HT-29 (cell line): ENCODE measurements around the gene AJUBA. TPM values are rescaled to one million over a fixed set of nuclear protein-coding genes. Genes with fewer than 3 reads are reported as not detected.
A peak's percentile ranks its signal among the peaks of the same experiment; 100 is the strongest.
"Not testable (repeated sequence)": the region's sequence is repeated elsewhere in the genome, so short reads cannot be mapped to it uniquely, and the experiment has no call there.

Experiments
- DNase-seq: peaks from one replicate; pipeline ENCODE4 v3.0.0-alpha.2; 2015; ENCODE audit warnings: low spot score
- total RNA-seq: library from RNA; depleted of rRNA; stranded (reverse); fragments of >200 nt; shearing (Covaris generic); gene quantifications from 2 replicates; pipeline ENCODE4 v1.2.3, GENCODE V29; 2014

The AJUBA gene
- total RNA-seq, 1 experiment from 2014 or later: 52.0 TPM

DNA sequence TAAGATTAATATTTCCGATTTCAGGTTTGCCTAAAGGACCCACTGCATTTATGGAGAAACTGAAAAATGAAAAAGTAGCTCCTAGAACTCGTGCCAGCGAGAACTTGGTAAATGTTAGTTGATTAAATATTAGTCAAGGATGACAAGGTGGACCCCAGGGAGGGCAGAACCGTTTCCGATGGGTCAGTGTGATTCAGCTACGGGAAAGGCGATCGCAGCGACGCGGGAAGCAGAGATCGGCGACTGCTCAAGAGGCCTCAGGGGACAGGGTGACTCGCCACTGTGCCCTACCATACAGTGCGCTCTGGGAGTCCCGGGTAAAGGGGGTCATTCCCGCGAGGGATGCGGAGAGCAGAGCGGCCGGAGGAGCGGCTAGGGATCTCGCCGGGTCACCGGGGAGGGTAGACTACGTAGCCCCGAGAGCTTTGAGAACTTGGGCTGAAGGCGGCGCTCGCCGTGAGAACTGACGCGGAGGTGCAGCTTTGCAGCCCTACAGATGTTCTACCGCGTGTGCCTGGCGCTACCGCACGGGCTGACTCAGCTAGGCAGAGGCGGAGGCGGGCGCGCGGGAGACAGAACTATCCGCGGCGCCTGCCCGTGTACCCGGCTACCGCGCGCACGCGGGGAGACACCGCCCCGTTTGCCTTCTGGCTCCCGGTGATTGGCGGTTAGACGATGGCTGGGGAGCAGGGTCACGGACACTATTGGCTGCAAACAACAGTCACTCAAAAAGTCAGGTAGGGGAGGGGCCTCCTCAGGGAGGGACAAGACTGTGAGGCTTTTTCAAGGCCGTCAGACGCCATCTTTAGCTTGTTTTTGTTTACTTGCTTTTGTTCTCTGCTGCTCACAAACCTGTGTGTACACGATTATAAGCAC, 24.4 kb upstream of the AJUBA start:
- DNase-seq: peak; percentile 92

DNA sequence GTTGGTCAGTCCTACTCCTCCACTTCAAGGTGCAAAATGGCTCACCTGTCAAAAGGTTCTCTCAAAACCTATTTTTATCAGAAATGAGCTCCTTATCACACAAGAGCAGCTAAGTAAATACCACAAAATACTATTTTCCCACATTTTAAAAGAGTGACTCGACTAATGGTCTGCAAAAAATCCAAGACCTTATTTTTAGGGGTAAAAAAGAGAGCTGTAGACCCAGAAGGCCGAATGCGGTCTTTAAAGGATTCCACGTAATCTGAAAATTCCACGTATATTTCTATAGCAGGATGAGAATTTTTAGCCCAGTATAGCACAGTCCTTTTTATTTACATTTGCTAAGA, 23.8 kb upstream of the AJUBA start:
- no peak for DNase-seq

DNA sequence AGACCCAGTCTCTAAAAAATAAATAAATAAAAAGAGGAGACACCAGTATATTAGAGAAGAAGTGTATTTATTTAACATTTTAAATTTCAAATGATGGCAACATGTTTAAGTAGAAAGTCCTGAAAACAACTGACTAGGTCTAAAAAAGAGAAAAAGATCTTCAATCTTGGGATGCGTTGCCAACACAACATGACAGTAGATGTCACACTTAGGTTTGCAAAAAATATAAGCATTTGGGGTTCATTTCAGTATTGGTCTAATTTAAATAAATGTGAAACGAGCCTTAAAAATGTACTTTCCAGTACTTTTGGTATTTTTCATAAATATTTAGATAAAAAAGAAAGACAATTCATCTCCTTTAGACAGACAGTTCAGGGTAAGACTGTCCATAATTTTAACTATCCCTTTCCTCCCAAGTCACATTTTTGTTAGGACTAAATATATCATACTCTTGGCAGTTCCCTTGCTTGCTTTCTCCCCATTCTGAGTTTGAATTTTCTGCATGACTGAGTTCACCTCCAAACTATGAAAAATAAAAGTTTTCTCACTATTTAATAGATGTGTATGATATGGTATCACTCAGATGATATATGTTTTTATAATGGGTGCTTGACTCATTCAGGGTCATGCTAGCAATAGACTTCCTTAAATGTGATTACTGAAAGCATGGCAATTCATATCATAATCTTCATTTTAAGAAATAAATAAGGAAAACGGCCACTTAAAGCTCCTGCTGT, 23.3 kb upstream of the AJUBA start:
- DNase-seq: no peak

DNA sequence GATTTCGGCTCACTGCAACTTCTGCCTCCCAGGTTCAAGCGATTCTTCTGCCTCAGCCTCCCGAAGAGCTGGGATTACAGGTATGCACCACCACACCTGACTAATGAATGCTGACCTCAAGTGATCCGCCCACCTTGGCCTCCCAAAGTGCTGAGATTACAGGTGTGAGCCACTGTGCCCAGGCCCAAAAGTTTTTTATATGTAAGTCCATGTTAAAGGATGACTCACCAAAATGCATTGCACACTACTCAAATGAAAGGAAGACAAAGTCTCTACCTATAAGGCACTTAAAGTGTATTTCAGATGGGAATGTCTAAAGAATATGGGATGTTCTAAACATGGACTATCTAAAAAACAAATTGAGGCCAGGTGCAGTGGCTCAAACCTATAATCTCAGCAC, 21.9 kb upstream of the AJUBA start:
- DNase-seq: not testable (repeated sequence)

DNA sequence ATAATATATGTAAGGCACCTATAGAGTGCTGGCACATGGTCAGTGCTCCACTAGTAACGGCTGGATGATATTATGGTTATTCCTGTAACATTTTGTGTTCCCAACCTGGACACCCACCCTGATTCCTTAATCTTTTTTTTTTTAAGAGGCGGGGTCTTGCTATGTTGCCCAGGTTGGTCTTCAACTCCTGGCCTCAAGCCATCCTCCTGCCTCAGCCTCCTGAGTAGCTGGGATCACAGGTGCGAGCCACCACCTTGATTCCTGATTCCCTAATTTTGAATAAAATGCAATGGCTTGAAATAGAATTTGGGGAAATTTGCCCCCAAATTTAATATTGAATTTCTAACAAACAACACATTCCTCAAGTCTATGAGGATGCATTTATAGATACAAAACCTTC, 20.2 kb upstream of the AJUBA start:
- no peak for DNase-seq

DNA sequence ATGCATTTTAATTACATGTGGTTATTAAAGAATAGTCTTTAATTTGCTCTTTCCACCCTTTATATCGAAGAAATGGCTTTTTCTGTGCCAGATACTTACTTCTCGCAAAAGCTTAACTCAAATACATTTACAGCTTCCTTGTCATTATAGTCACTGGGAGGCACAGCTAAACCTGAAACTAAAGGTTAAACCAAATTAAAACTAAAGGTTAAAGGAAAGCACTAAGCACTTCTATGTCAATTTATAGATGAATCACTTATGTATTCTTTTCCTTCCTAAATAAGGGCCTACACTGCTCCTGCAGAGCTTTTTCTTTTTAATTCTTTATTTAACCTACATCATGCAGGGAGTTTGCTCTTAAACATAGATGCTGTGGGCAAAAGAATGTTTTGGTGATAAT, 18.5 kb upstream of the AJUBA start:
- DNase-seq: no peak

DNA sequence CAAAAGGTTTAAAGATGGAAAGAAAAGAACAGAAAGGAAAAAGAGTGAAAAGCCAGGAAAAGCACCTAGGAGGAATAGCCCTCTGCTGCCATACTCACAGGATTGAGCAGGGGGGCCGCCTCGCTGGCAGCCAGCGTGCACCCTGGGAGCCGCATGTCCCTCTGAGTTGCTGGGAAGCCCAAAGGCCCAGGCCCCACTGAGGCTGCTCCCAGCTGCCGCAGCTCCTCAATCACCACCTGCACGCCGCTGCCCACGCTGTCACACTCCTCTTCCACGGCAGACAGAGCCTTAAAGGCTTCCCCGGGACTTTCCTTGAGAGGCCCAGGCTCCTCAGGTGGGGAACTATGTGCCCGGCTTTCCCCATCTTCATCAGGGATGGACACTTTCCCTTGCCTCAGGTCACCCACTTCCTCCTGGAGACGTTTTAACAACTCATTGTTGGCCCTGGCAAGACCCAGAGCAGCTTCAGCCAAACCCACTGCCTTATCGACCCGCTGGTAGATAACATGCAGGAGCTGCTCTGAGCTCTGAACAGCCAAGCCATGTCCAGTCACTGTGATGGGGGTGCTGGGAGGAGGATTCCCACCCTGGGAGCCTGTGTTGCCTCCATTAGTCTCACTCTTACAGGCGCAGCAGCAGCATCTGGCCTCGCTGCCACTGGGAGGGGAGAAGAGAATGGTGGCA, 16.1 kb upstream of the AJUBA start:
- DNase-seq: no peak

DNA sequence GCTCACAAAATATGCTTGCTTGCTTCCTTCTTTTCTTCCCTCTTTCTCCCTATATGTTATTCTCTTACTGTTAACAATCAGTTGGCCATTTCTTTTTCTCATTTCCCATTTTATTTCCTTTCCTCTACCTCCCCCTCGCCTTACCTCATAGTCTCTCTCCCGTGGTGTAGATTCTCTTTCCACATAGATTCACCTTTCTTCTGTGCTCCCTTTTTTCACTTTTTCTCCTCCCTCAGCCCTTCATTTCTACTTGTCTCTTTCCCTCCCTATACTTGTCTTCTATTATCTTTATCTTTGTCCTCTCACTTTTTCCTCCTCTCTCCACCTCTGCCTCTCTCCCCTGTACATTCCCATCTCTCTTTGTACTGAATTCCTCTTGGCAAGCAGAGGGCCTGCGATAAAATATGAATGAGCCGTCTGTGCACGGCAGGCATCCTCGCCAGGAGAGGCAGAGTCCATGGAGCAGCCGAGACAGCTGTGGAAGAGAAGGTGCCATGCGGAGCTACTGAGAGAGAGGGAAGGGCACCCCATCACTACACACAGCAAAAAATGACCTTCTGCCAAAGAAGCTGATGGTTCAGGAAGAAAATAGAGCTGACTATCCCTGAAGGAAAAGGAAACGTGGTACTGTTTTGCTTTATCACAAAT, 15.4 kb upstream of the AJUBA start:
- no peak for DNase-seq

DNA sequence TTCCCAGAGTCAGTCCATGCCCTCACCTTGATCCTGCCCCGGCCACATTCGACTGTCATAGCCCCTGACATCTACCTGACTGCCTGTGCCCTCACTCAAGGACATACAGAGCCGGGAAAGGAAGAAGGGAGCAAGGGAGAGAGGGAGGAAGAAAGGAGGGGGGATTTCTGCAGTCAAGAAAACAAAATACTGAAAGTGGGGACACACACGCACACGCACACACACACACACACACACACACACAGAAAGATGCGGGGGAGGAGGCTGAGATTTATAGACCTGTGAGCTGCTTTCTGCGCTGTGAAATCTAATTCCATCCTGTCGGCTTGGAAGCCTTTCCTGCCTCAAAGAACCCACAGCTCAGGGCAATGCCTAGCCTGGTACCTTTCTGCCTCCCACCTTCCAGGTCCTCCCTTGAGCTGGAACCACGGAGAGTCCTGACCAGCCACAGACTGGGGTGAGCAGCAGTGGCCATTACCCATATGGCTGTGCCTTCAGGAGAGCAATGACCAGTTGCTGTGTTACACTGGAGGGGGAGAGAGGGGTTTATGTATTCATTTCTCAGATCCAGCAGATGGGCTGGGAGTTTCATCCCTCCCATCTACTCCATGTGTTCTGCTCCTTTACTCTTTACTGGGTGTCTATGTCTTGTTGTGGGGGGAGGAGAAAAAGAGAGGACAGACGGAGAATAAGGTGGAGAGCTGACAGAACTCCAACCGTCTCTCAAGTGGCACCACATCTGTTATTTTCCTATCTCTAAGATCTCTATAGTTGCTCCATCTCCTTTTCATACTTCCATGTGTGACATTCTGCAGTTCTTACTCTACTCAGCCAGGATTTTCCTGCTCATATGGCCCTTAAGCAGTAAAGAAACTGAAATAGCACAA, 14.7 kb upstream of the AJUBA start:
- no peak for DNase-seq

DNA sequence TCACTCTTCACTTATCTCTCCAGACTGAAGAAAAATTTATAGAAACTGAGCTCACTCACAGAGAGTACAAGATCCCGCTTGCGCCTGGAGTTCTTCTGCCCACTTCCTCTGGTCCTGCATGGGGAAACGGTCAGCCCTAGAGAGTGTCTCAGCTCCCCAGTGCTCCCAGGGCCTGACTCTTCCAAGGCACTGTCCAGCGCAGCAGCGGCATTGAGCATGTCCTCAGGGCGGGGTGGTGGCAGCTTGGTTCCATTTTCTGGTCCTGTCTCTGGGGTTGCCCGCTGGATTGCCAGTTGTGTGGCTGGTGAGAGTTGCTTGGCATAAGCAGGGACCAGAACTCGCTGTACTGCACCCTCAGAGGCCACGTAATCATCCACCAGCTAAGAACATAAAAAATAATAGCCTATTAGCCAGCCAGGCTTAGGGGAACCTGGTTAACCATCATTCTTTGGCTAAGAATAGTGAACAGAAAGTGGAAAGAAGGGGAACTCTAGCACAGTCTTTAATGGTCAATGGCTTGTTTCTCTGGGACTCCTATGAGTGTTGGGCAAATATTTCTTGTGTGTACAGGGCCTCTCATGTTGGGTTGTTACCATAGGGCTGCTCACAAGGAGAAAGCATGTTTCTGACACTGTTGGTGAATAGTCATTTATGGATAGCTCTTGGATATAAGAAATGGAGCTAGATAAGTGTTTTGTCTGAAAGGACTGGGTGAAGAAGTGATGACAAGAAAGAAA, 13.7 kb upstream of the AJUBA start:
- DNase-seq: no peak

DNA sequence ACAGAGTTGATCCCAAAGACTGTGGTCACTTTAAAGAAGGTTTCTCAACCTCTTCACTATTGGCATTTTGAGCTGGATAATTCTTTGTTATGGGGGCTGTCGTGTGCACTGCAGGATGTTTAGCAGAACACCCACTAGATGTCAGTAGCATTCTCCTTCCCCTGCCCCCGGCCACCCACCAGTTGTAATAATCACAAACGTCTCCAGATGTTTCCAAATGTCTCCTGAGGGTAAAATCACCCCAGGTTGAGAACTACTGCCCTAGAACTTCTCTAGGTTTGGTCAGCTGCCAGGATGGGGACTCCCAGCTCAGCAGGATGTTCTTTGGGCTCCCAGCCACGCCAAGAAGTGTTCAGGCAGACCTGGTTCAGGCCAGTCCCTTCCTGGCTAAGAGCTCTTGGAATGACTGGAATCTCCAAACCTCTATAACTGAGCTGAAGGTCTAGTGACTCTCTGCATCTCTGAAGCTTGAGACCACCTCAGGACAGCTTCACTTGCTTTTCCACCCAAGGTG, 12.5 kb upstream of the AJUBA start:
- DNase-seq: no peak

DNA sequence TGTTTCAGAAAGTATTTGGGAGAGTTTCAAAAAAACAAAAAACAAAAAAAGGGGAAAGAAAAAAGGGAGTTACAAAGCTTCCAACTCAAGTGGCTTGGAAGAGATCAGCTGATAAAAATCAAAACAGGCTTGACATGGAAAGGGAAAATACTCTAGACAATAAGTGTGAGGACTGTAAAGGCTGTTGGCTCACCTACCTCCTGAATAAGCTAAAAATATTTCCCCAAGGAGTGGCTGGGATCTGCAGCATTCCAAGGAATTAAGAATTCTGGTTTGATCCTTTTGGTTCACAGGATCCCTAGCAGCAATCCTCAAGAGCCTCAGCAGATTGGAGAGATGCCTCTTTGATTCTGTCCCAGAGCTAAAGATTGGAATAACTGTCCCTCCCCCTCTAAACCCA, 11.2 kb upstream of the AJUBA start:
- DNase-seq: no peak

DNA sequence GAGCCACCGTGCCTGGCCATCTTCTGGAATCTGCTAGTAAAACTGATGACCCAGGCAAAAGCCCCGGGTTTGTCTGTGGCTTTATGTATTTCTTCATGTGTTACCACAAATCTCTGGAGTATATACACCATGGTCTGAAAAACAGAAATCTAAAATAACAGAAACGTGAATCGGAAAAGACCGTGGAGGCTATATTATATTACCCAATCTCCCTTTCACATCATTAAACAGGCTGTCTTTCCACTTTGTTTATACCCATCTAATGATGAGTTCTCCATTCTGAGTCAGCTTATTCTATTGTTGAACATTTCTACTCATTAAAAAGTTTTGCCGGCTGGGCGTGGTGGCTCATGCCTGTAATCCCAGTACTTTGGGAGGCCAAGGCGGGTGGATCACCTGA, 9.5 kb upstream of the AJUBA start:
- DNase-seq: no peak

DNA sequence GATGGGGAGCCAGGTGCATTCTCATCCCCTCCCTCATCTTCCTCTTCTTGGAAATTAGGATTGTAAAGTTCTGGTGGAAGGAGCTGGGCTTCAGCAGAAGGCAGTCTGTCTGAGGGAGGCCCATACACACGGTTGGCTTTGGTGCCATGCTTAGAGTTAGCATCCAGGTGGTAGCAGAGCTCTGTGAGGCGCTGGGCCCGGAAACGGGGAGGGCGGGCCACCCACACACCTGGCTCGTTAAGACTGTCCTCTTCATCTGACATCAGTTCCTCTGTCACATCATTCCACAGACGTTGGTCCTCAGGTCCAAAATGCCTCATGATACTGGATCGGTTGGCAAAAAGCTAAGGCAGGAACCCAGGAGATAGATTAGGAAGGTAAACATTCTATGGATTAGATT, 4.9 kb upstream of the AJUBA start:
- DNase-seq: no peak

DNA sequence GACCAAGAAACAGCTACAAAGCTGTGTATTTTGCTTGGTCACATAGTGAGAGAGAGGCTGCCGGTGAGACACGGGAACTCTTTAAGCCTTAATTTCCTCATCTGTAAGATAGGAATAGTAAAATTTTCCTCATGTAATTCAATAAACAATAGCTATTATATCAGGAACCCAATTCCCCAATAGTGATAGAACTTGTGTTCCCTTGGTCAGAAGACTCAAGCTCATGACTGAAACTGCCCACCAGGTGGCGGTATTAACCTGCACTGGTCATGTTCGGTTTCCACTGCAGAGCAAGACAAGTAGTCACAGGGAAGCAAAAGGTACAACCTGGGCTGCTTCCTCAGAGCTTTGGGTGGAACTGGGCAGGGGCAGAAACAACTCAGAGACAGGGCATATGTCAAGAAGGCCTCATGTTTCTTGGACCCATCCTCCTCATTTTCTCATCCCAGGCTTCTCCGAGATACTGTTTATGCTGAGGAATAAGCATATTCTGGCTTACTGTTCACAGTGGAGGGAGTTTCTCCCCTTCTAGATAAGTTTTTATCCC, 4.2 kb upstream of the AJUBA start:
- DNase-seq: peak; percentile 80

DNA sequence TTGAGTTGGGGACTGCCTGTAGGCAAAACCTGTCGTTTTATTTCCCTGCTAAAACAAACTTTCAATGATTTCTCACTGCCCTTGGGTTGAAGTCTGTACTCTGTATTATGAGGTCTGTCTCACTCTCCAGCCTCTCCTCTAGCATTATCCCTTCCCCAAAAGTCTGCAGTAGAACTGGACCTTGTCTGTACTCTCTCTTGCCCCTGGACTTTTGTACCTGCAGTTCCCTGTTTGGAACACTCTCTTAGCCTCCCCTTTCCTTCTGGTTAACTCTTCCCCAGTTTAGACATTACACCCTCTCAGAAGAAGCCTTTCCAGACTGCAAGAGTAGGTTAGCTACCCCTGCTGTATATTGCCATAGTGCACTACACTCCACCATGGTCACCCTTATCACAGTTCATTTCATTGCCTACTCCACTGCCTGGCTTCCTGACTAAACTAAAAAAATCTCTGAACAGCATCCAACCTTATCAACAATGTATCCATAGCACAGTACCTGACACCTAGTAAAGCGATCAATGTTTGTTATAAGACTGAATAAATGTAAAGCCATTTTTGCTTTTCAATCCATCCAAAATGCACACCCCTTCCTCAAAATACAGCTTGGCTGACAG, 3.6 kb upstream of the AJUBA start:
- no peak for DNase-seq

DNA sequence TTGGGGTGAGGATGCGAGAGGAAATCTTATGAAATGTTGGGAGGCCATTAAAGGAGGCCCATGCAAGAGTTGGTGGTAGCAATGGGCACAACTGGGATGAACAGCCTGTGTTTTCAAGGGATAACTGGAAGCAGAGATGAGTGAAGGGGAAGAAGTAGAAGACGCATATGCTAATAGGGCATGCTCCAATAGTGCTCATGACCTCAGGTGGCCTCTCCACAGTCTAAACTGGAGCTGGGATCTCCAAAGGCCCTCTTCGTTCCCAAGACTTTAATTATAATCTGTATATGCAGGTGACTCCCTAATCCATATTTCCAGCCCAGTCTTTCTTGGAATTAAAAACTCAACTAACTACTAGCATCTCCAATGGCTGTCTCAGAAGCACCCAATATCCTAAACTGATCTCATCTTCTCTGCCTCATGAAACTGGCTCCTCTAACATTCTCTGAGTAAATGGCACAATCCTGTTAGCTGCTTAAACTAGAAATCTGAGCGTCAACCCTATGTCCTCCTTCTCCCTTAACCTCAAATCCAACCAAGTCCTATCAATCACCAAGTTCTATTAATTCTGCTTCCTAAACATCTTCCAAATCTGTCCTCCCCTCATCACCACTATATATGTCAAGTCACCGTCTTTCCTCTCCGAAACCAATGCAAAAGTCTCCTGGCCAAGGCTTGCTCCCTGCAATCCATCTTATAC, 2.8 kb upstream of the AJUBA start:
- no peak for DNase-seq

DNA sequence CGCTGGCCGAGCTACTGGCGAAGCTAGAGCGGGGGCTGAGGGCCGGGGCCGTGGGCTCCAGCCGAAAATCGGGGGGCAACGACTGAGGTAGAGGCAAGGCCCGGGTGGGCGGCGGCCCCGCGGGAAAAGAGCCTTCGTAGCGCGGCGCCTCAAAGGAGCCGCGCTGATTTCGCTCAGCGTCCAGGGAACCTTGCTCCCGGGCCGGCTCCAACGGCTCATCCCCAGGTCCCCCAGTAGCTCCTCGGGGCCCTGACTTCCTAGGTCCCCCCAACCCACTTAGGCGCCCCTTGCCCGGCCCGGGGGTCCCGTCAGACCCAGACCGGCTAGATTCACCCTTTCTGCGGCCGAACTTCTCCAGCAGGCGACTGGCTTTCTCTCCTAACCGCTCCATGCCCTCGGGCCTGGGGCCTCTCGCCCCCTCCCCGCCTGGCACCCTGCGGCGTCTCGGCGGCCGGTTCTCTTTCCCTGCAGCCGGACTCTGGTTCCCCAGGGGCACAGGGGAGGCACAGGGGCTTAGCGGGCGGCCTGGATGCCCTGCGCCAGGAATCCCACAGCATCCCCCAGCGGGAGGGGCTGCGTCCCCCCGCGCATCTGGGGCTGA, 375 bp downstream of the AJUBA start:
- no peak for DNase-seq
